ENCODE measurements around the gene ELAVL2. TPM values are rescaled to one million over a fixed set of nuclear protein-coding genes. Genes with fewer than 3 reads are reported as not detected.

Gene ELAVL2
- total and polyA plus RNA-seq, 2 donors (not counting 3 experiments of a cell fraction or from before 2014, with no cell fraction given), result 0.06 to 0.20 TPM

DNA sequence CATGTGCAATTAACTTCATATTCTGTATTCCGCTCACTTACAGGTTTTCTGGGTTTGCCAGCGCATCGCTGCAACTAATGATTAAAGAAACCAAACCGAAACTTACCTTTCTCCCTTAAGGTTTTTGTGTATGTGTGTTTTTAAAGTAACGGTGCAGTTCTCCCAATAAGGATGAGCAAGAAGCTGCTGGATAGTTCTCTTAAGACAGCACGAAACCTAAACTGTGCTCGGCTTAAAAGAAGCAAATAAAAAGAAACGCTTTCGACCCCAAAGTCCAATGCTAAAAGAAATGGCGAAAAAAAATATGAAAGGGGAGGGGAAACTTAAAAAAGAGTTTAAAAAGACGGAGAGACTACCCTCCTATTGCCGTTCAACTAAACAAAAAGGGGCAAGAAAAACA is 340 bp downstream of the ELAVL2 start:
- no peak for FAIRE-seq
- no peak overlapping the region for H3K27ac ChIP-seq (ENCODE audit: insufficient read depth, low read depth, low read length)
- POLR2A ChIA-PET, result no interaction called here

More for the DNA sequence above, 340 bp downstream of the ELAVL2 start:
- H3K9me1 ChIP-seq (replicated peaks; ENCODE audit: control insufficient read depth, extremely low read depth, insufficient read depth, low read length), result peaks cover 3% of the 10 kb centered on the region
- peak overlapping the region; percentile 29 to 77 (median 30) for H3K4me3 ChIP-seq (replicated peaks in 1 of 3; ENCODE audit: insufficient read depth in 1 of 3, low read depth in 1 of 3, low read length in 3 of 3)
- H2AFZ ChIP-seq (ENCODE audit: low read depth, low read length), result peak overlapping the region; percentile 73
- H3K9ac ChIP-seq (replicated peaks; ENCODE audit: extremely low read depth, insufficient read depth, low read length), result no peak overlapping the region
- CTCF ChIA-PET, result no interaction called here
- H3K9me3 ChIP-seq (replicated peaks; ENCODE audit: control insufficient read depth, insufficient read depth, low read length), result no peaks in the 10 kb centered on the region
- peaks cover 6% of the 10 kb centered on the region for H3K4me1 ChIP-seq (ENCODE audit: control insufficient read depth, extremely low read depth, insufficient read depth, low read length)
- BruUV-seq (replicated peaks), result no TSS peak
- no peak for TF ChIP-seq MYC (IDR thresholded peaks at IDR 0.05; ENCODE audit: low read depth, low read length)
- no peak for TF ChIP-seq FOS (IDR thresholded peaks at IDR 0.05; ENCODE audit: borderline replicate concordance, insufficient read depth, low read length)
- TF ChIP-seq, protein P1, sequence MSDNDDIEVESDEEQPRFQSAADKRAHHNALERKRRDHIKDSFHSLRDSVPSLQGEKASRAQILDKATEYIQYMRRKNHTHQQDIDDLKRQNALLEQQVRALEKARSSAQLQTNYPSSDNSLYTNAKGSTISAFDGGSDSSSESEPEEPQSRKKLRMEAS (IDR thresholded peaks at IDR 0.05; ENCODE audit: insufficient read depth, insufficient read length), result no peak
- no peak for TF ChIP-seq EZH2 (IDR thresholded peaks at IDR 0.05; ENCODE audit: borderline replicate concordance, low read depth, low read length, severe bottlenecking)
- TF ChIP-seq, protein P2, sequence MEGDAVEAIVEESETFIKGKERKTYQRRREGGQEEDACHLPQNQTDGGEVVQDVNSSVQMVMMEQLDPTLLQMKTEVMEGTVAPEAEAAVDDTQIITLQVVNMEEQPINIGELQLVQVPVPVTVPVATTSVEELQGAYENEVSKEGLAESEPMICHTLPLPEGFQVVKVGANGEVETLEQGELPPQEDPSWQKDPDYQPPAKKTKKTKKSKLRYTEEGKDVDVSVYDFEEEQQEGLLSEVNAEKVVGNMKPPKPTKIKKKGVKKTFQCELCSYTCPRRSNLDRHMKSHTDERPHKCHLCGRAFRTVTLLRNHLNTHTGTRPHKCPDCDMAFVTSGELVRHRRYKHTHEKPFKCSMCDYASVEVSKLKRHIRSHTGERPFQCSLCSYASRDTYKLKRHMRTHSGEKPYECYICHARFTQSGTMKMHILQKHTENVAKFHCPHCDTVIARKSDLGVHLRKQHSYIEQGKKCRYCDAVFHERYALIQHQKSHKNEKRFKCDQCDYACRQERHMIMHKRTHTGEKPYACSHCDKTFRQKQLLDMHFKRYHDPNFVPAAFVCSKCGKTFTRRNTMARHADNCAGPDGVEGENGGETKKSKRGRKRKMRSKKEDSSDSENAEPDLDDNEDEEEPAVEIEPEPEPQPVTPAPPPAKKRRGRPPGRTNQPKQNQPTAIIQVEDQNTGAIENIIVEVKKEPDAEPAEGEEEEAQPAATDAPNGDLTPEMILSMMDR (IDR thresholded peaks at IDR 0.05; ENCODE audit: extremely low read depth in 1 of 2, insufficient read depth in 1 of 2, low read depth in 1 of 2, low read length in 2 of 2), result no peak
- TF ChIP-seq POLR2A (IDR thresholded peaks at IDR 0.05; ENCODE audit: low read depth, low read length), result no peak
- TF ChIP-seq JUN (IDR thresholded peaks at IDR 0.05; ENCODE audit: borderline replicate concordance, insufficient read depth, insufficient read length, low read depth), result no peak
- TF ChIP-seq POLR2AphosphoS5 (IDR thresholded peaks at IDR 0.05; ENCODE audit: insufficient read depth, low read depth, low read length), result no peak
- no peak for TF ChIP-seq GATA2 (IDR thresholded peaks at IDR 0.05; ENCODE audit: insufficient read depth, insufficient read length, low read depth, low read length)
- no peaks in the 10 kb centered on the region for H3K36me3 ChIP-seq (ENCODE audit: control insufficient read depth in 2 of 2, extremely low read depth in 1 of 2, insufficient read depth in 2 of 2, low read length in 2 of 2)
- H3K27me3 ChIP-seq (ENCODE audit: control insufficient read depth in 2 of 2, insufficient read depth in 2 of 2, low read length in 2 of 2), result peaks cover 40 to 59% of the 10 kb centered on the region in 2 experiments
- dilution Hi-C loops (cut with MboI; ENCODE audit: extremely low pct_ligation_motif_present, low sequenced_read_pairs) (no loop called here), intact Hi-C loops (cut with micrococcal nuclease) (loop anchor here (10.0 kb wide), 2 partner anchors 141 to 781 kb away; no protein-coding TSS in a partner anchor)
- H3K79me2 ChIP-seq (ENCODE audit: control insufficient read depth, insufficient read depth, low read length), result no peaks in the 10 kb centered on the region
- peak overlapping the region; percentile 91 for H3K4me2 ChIP-seq (ENCODE audit: insufficient read depth, low read length)
- no peak for DNase-seq (ENCODE audit: low read depth, low spot score)
- H4K20me1 ChIP-seq (replicated peaks; ENCODE audit: control insufficient read depth, extremely low read depth, insufficient read depth, low read length), result no peaks in the 10 kb centered on the region

Measured in endothelial cell of umbilical vein (primary cell).